Spleen (tissue), 7 donors: ENCODE measurements around the gene CCM2L.

Experiments used
- CTCF ChIP-seq, 11 experiments: fragments of 200-600 bp in 7 of 11; fragments of 450-650 bp in 4 of 11; sonication (generic) in 4 of 11; IDR thresholded peaks in 8 of 11; conservative IDR thresholded peaks in 3 of 11; 1 replicate in 7 of 11; 2 replicates in 4 of 11; pipeline versions ENCODE4 v1.4.0 to v1.8.0; 2016 to 2021; ENCODE audit warnings: antibody characterized with exemption in 11 of 11, inconsistent platforms in 4 of 11, mild to moderate bottlenecking in 1 of 11
- POLR2A ChIP-seq, 3 donors: fragments of 450-650 bp; IDR thresholded peaks; one replicate each; pipeline ENCODE4 v1.5.1; 2017; ENCODE audit warnings: antibody characterized with exemption in 3 of 3, mild to moderate bottlenecking in 1 of 3
- POLR2AphosphoS5 ChIP-seq, 3 donors: sonication (generic); formaldehyde crosslinking; IDR thresholded peaks; one replicate each; pipeline ENCODE4 v1.5.1; 2017; ENCODE audit warnings: antibody characterized with exemption in 3 of 3
- donor health status: DM: no; HTN: no; CAD: no; lungs with moderate emphysema.
- donor health status: DM: no; HTN: no; CAD: no.
- donor health status: DM: no; HTN: no; CAD: no.

- TF ChIP-seq POLR2AphosphoS5 (IDR thresholded peaks at IDR 0.05) (no peak), CTCF (IDR thresholded peaks at IDR 0.05 in 8 of 11, conservative IDR thresholded peaks at IDR 0.05 in 3 of 11) (no peak), POLR2A (IDR thresholded peaks at IDR 0.05) (no peak)
Measured at GRCh38 chr20:32027643-32028042, 17.4 kb downstream of the CCM2L start.
